Measurements from ENCODE around the gene ZNF280D.

ZNF280D gene

GRCh38 chr15:56586206-56586605 lies 147.1 kb downstream of the ZNF280D start:
- TF ChIP-seq CTCF (IDR thresholded peaks at IDR 0.05): no peak
- H3K4me2 ChIP-seq (ENCODE audit: low read length): no peak overlapping the region
- H3K79me2 ChIP-seq: no peaks in the 10 kb centered on the region
- H3K9ac ChIP-seq: no peak overlapping the region
- no peaks in the 10 kb centered on the region for H3K27me3 ChIP-seq (ENCODE audit: control insufficient read depth, insufficient read depth, low read length)
- H3K9me3 ChIP-seq (ENCODE audit: control insufficient read depth, low read length): no peaks in the 10 kb centered on the region
- no peaks in the 10 kb centered on the region for H3K4me1 ChIP-seq
- H2AFZ ChIP-seq: no peak overlapping the region
- H3K4me3 ChIP-seq (ENCODE audit: low read depth, low read length): no peak overlapping the region
- no peak overlapping the region for H3K27ac ChIP-seq
- no peaks in the 10 kb centered on the region for H3K36me3 ChIP-seq (ENCODE audit: control insufficient read depth, insufficient read depth, low read length)

- Histone ChIP-seq H3K79me2 (no peaks in the 10 kb centered on the region), H3K9ac (no peak overlapping the region), H3K36me3 (ENCODE audit: control insufficient read depth, insufficient read depth, low read length) (no peaks in the 10 kb centered on the region), H2AFZ (no peak overlapping the region), H3K27ac (no peak overlapping the region), H3K4me2 (ENCODE audit: low read length) (no peak overlapping the region), H3K27me3 (ENCODE audit: control insufficient read depth, insufficient read depth, low read length) (no peaks in the 10 kb centered on the region), H3K4me3 (ENCODE audit: low read depth, low read length) (no peak overlapping the region), H3K9me3 (ENCODE audit: control insufficient read depth, low read length) (no peaks in the 10 kb centered on the region), H3K4me1 (no peaks in the 10 kb centered on the region)
- no peak for TF ChIP-seq CTCF (IDR thresholded peaks at IDR 0.05)
These were observed 150.5 kb downstream of the ZNF280D start for GRCh38 chr15:56582785-56583184.
